Measurements from ENCODE around the gene SCTR. TPM values are rescaled to one million over a fixed set of nuclear protein-coding genes. Genes with fewer than 3 reads are reported as not detected.
A peak's percentile ranks its signal among the peaks of the same experiment; 100 is the strongest.

SCTR gene
- total and polyA plus RNA-seq, 2 of the 13 experiments (the other 11 are each of a cell fraction or from before 2014, with no cell fraction given), result not detected

DNA sequence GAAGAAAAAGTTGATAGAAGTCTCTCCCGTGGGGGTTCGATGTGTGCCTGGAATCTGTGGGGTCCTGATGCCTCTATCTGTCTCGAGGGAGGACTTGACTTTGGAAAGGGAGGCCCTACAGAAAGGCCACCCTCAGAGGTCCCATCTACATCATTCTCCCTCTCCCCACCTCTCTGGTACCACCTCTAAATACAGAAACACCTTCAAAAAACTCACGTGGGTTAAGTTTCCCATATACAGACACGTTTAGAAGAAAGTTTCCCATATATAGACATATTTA, 97.9 kb downstream of the SCTR start (continued):
- TF ChIP-seq, protein P1, sequence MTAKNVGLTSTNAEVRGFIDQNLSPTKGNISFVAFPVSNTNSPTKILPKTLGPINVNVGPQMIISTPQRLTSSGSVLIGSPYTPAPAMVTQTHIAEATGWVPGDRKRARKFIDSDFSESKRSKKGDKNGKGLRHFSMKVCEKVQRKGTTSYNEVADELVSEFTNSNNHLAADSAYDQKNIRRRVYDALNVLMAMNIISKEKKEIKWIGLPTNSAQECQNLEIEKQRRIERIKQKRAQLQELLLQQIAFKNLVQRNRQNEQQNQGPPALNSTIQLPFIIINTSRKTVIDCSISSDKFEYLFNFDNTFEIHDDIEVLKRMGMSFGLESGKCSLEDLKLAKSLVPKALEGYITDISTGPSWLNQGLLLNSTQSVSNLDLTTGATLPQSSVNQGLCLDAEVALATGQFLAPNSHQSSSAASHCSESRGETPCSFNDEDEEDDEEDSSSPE (CRISPR knock-in tag; IDR thresholded peaks at IDR 0.05), result no peak
- no peak for TF ChIP-seq YY1 (IDR thresholded peaks at IDR 0.05; ENCODE audit: insufficient read depth, insufficient replicate concordance, low read depth, low read length)
- TF ChIP-seq ZNF607 (CRISPR knock-in tag; IDR thresholded peaks at IDR 0.05; ENCODE audit: borderline replicate concordance), result no peak
- TF ChIP-seq, protein P2, sequence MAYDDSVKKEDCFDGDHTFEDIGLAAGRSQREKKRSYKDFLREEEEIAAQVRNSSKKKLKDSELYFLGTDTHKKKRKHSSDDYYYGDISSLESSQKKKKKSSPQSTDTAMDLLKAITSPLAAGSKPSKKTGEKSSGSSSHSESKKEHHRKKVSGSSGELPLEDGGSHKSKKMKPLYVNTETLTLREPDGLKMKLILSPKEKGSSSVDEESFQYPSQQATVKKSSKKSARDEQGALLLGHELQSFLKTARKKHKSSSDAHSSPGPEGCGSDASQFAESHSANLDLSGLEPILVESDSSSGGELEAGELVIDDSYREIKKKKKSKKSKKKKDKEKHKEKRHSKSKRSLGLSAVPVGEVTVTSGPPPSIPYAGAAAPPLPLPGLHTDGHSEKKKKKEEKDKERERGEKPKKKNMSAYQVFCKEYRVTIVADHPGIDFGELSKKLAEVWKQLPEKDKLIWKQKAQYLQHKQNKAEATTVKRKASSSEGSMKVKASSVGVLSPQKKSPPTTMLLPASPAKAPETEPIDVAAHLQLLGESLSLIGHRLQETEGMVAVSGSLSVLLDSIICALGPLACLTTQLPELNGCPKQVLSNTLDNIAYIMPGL (CRISPR knock-in tag; IDR thresholded peaks at IDR 0.05; ENCODE audit: borderline replicate concordance in 1 of 2, low read depth in 1 of 2), result peak in 1 of 2 experiments; percentile 5; a peak in 1 of 4 replicates
- TF ChIP-seq, protein P3, sequence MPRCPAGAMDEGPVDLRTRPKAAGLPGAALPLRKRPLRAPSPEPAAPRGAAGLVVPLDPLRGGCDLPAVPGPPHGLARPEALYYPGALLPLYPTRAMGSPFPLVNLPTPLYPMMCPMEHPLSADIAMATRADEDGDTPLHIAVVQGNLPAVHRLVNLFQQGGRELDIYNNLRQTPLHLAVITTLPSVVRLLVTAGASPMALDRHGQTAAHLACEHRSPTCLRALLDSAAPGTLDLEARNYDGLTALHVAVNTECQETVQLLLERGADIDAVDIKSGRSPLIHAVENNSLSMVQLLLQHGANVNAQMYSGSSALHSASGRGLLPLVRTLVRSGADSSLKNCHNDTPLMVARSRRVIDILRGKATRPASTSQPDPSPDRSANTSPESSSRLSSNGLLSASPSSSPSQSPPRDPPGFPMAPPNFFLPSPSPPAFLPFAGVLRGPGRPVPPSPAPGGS (CRISPR knock-in tag; IDR thresholded peaks at IDR 0.05), result 0 out of 2 replicates have a peak, but pooled peaks have one; percentile 5
- TF ChIP-seq ZMYM4 (CRISPR knock-in tag; IDR thresholded peaks at IDR 0.05), result no peak; the same call in 1 of the 2 replicates
- TF ChIP-seq, protein P4, sequence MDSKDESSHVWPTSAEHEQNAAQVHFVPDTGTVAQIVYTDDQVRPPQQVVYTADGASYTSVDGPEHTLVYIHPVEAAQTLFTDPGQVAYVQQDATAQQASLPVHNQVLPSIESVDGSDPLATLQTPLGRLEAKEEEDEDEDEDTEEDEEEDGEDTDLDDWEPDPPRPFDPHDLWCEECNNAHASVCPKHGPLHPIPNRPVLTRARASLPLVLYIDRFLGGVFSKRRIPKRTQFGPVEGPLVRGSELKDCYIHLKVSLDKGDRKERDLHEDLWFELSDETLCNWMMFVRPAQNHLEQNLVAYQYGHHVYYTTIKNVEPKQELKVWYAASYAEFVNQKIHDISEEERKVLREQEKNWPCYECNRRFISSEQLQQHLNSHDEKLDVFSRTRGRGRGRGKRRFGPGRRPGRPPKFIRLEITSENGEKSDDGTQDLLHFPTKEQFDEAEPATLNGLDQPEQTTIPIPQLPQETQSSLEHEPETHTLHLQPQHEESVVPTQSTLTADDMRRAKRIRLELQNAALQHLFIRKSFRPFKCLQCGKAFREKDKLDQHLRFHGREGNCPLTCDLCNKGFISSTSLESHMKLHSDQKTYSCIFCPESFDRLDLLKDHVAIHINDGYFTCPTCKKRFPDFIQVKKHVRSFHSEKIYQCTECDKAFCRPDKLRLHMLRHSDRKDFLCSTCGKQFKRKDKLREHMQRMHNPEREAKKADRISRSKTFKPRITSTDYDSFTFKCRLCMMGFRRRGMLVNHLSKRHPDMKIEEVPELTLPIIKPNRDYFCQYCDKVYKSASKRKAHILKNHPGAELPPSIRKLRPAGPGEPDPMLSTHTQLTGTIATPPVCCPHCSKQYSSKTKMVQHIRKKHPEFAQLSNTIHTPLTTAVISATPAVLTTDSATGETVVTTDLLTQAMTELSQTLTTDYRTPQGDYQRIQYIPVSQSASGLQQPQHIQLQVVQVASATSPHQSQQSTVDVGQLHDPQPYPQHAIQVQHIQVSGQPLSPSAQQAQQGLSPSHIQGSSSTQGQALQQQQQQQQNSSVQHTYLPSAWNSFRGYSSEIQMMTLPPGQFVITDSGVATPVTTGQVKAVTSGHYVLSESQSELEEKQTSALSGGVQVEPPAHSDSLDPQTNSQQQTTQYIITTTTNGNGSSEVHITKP (CRISPR knock-in tag; IDR thresholded peaks at IDR 0.05; ENCODE audit: low read depth), result no peak
- no peak for TF ChIP-seq MEIS2 (CRISPR knock-in tag; IDR thresholded peaks at IDR 0.05)
- TF ChIP-seq ARID4A (CRISPR knock-in tag; IDR thresholded peaks at IDR 0.05; ENCODE audit: borderline replicate concordance), result peak; percentile 8; the same call in 1 of the 2 replicates
- TF ChIP-seq NFE2 (CRISPR knock-in tag; IDR thresholded peaks at IDR 0.05), result no peak
- no peak for TF ChIP-seq AKAP8 (CRISPR knock-in tag; IDR thresholded peaks at IDR 0.05)
- 0 out of 2 replicates have a peak, but pooled peaks have one; percentile 5 for TF ChIP-seq UBTF (CRISPR knock-in tag; IDR thresholded peaks at IDR 0.05)
- TF ChIP-seq NR2C2 (CRISPR knock-in tag; IDR thresholded peaks at IDR 0.05; ENCODE audit: borderline replicate concordance), result no peak
